ENCODE data around the gene UQCR10. TPM values are rescaled to one million over a fixed set of nuclear protein-coding genes. Genes with fewer than 3 reads are reported as not detected.

The UQCR10 gene
- total and polyA plus RNA-seq, 8 donors, result 2.0 to 307 (median 96.9) TPM

DNA sequence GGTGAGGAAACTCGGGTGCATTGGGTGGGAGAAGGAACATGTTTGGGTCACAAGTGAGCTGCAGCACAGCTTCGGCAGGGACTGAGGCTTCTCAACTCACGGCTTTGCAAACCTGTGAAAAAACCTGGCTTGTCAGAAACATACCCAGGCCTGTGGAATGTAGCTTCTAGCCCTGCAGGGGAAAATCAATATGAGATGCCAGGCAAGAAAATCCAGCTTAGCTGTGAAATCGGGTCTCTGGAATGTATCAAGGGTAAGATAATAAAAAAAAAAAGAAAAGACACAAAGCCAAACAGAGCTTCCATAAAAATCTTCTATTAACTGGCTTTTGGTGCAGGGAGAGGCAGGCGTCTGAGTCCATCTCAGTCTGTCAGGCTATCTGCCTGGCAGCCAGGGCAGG, 28.5 kb downstream of the UQCR10 start:
- TF ChIP-seq POLR2AphosphoS5 (IDR thresholded peaks at IDR 0.05) (no peak), POLR2A (IDR thresholded peaks at IDR 0.05) (no peak), EP300 (IDR thresholded peaks at IDR 0.05) (no peak), CTCF (IDR thresholded peaks at IDR 0.05) (no peak)
- H3K4me3 ChIP-seq, result no peak overlapping the region
- no peak overlapping the region for H3K27ac ChIP-seq
- peaks cover 28 to 42% (median 36%) of the 10 kb centered on the region in 4 donors for H3K4me1 ChIP-seq
- H3K36me3 ChIP-seq, result peaks cover 45 to 99% (median 85%) of the 10 kb centered on the region in 4 donors
- no peaks in the 10 kb centered on the region for H3K27me3 ChIP-seq
- DNase-seq, result no peak
- H3K9me3 ChIP-seq, result no peaks in the 10 kb centered on the region
- WGBS, 5 donors, result 63 to 86% (median 81%) methylated on average over 5 of the region's 5 CpGs
- intact Hi-C loops (cut with DNase I; ENCODE audit: low total_unique reads), result no loop called here

DNA sequence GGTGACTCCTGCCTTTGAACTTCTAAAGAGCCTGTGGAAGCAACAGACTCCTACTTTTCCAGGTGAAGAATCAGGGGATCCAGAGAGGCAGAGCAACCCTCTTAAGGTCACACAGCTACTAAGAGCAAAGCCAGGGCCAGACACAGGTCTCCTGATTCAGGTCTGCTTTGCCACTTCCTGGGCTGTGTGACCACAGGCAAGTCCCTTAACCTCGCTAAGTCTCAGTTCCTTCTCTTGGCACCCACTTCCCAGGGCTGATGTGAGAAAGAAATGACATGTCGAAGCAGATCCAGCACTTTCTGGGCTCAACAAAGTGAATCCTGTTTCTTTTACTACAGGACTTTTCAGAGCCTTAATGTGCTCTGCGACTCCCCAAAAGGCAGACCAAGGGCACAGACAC, 30.2 kb downstream of the UQCR10 start:
- peak overlapping the region in 3 of 5 donors; percentile 36 to 89 (median 88) for H3K27ac ChIP-seq
- peaks cover 47 to 99% (median 84%) of the 10 kb centered on the region in 4 donors for H3K36me3 ChIP-seq
- 84 to 96% (median 87%) methylated on average over 3 of the region's 3 CpGs for WGBS, 5 donors
- intact Hi-C loops (cut with DNase I; ENCODE audit: low total_unique reads), result no loop called here
- H3K4me1 ChIP-seq, result peaks cover 44 to 59% (median 50%) of the 10 kb centered on the region in 4 donors
- DNase-seq, result no peak
- H3K9me3 ChIP-seq, result no peaks in the 10 kb centered on the region
- H3K27me3 ChIP-seq, result no peaks in the 10 kb centered on the region
- TF ChIP-seq EP300 (IDR thresholded peaks at IDR 0.05) (no peak), POLR2AphosphoS5 (IDR thresholded peaks at IDR 0.05) (no peak), CTCF (IDR thresholded peaks at IDR 0.05) (no peak), POLR2A (IDR thresholded peaks at IDR 0.05) (no peak)
- H3K4me3 ChIP-seq, result no peak overlapping the region

GRCh38 chr22:29798318-29798717, 31.1 kb downstream of the UQCR10 start:
- Histone ChIP-seq H3K4me1 (peaks cover 44 to 61% (median 50%) of the 10 kb centered on the region in 4 donors), H3K4me3 (no peak overlapping the region), H3K27ac (peak overlapping the region; percentile 69 to 89 (median 83)), H3K9me3 (no peaks in the 10 kb centered on the region), H3K36me3 (peaks cover 39 to 99% (median 84%) of the 10 kb centered on the region in 4 donors), H3K27me3 (no peaks in the 10 kb centered on the region)
- DNase-seq, result no peak
- TF ChIP-seq CTCF (IDR thresholded peaks at IDR 0.05), result no peak
- no peak for TF ChIP-seq POLR2A (IDR thresholded peaks at IDR 0.05)
- no peak for TF ChIP-seq EP300 (IDR thresholded peaks at IDR 0.05)
- TF ChIP-seq POLR2AphosphoS5 (IDR thresholded peaks at IDR 0.05), result no peak
- intact Hi-C loops (cut with DNase I; ENCODE audit: low total_unique reads), result no loop called here
- WGBS, 5 donors, result 41 to 56% (median 53%) methylated on average over 6 of the region's 6 CpGs

DNA sequence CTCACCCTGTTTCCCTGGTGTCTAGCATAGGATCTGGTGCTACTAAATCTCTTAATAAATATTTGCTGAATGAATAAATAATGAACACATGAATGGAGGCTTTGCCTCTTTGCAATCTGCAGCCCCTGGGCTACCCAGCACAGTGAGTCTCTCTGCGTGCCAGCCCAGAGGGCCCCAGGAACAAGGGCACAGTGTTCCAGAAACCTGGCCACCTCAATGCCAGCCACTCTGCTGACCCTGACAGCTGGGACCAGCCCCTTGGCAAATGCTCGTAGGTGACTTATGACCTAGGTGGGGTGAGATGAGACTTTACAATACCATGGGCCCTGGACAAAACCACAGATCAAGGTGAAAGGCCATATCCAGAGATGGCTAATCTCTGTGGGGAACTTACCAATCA, 31.6 kb downstream of the UQCR10 start:
- DNase-seq, result peak in 1 of 2 donors; percentile 46
- no peaks in the 10 kb centered on the region for H3K9me3 ChIP-seq
- H3K27ac ChIP-seq, result peak overlapping the region; percentile 69 to 89 (median 83)
- TF ChIP-seq CTCF (IDR thresholded peaks at IDR 0.05) (no peak), EP300 (IDR thresholded peaks at IDR 0.05) (no peak), POLR2A (IDR thresholded peaks at IDR 0.05) (no peak), POLR2AphosphoS5 (IDR thresholded peaks at IDR 0.05) (no peak)
- WGBS, 5 donors, result 26 to 64% (median 36%) methylated on average over 2 of the region's 2 CpGs
- H3K4me3 ChIP-seq, result no peak overlapping the region
- H3K36me3 ChIP-seq, result peaks cover 39 to 99% (median 84%) of the 10 kb centered on the region in 4 donors
- H3K27me3 ChIP-seq, result no peaks in the 10 kb centered on the region
- peaks cover 44 to 61% (median 50%) of the 10 kb centered on the region in 4 donors for H3K4me1 ChIP-seq
- intact Hi-C loops (cut with DNase I; ENCODE audit: low total_unique reads), result no loop called here

Measured in stomach (tissue), 9 donors.